GM19351 (cell line): ENCODE results near the gene PSMG3.
"Not testable (repeated sequence)": the region's sequence is repeated elsewhere in the genome, so short reads cannot be mapped to it uniquely, and the experiment has no call there.

Source experiments
- ATAC-seq: cut with Tn5 transposase; IDR thresholded peaks from one replicate; pipeline ENCODE4 v1.9.1; 2021; ENCODE audit warnings: mild to moderate bottlenecking, moderate library complexity; ENCODE audit not compliant: unreplicated experiment

The PSMG3 gene

DNA sequence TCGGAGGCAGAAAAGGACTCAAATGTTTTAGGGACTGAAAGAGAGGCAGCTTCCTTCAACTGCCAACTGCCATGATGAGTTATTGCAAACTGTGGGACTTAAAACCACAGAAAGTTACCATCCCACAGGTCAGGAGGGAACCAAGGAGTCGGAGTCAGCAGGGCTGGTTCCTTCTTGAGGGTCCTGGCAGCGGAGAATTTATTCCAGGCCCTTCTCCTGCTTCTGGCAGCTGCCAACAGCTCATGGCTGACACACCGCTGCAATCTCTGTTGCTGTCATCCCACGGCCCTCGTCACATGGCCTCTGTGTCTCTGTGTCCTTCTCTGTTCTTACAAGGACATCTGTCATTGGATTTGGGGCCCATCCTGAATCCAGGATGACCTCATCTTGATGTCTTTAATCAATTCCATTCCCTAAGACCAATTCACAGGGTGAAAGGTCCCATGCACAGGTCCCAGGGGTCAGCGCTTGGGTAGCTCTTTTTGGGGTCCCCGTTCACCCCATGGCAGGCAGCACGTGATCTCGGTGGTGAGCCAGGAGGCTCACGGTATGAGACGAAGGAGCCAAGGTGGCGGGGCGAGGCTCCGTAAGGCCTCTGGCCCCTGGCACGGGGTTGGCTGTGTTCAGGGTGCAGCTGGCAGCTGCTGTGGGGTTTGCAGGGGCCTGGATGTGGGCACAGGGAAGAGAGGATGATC lies 27.4 kb upstream of the PSMG3 start:
- ATAC-seq, result no peak

DNA sequence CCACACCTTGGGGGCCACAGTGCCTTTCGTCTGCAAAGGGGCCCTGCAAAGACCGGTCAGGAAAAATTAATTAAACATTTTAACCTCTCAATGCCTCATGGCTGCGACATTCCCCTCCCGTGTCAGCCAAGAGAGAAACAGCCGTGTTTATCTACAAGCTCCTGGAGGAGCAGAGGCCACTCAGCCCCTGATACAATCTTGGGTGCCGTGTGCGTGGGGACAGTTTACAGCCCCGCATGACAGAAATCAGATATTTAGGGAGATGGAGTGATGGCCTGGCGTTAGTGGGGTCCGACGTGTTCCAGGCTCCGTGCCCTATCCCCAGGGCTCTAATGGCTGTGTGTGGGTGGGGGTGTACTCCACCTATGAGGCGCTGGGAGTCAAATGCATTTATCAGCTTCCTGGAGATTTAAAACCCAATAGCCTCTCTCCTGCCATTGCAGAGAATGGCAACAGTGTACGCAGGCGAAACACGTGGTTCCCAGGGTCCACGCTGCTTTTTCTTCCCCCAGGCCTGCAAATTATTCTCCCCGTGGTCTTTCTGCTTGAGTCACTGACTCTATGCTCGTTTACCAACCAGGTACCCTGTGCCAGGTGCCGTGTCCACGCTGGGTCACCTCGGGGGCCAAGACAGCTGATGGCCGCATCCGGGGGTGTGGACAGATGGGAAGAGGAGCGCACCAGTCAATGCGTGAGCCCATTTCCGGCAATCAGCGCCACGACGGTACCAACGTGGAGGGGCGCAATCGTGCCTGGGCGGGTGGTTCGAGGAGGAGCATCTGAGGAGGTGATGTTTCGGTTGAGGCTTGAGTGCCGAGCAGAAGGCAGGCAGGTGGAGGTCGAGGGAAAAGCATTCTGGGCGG lies 26.6 kb upstream of the PSMG3 start:
- ATAC-seq, result no peak

DNA sequence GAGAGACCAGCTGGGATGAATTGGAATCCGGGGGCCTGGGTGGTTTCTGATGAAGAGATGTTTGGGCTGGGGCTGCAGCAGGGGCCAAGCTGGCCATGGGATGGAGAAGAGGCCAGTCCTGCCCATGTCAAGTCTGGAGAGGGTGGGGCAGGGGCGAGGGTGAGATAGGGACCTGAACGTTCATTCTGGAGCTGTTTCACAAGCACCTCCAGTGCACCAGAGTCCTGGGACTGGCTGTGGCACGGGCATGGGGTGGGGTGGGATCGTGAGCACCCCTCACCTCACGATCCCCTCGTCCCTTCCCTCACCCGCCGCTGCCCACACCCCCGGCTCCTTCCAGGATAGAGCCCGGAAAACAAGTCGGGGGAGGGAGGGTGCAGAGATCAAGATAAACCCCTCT lies 25.8 kb upstream of the PSMG3 start:
- ATAC-seq, result no peak

DNA sequence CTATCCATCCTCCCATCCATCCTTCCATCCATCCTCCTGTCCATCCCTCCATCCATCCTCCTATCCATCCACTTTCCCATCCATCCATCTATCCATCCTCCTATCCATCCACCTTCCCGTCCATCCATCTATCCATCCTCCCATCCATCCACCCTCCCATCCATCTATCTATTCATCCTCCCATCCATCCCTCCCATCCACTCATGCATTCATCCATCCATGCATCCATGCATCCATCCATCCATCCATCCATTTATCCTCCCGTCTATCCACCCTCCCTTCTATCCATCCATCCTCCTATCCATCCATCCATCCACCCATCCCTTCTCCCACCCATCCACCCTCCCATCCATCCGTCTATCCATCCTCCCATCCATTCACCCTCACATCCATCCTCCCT lies 25.2 kb upstream of the PSMG3 start:
- ATAC-seq, result no peak

DNA sequence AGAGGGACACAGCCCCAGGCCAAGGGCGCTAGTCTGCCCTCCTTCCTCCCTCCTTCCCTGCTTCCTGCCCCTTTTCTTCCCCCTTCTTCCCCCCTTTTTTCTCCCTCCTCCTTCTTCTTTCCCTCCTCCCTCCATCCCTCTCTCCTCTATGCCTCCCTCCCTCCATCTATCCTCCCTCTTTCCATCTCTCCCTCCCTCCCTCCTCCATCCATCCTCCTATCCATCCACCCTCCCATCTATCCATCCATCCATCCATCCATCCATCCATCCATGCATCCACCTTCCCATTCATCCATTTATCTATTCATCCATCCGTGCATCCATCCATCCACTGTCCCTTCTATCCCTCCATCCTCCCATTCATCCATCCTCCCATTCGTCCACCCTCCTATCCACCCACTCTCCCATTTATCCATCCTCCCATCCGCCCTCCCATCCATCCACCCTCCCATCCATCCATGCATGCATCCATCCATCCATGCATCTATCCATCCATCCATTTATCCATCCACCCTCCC lies 24.1 kb upstream of the PSMG3 start:
- no peak for ATAC-seq

DNA sequence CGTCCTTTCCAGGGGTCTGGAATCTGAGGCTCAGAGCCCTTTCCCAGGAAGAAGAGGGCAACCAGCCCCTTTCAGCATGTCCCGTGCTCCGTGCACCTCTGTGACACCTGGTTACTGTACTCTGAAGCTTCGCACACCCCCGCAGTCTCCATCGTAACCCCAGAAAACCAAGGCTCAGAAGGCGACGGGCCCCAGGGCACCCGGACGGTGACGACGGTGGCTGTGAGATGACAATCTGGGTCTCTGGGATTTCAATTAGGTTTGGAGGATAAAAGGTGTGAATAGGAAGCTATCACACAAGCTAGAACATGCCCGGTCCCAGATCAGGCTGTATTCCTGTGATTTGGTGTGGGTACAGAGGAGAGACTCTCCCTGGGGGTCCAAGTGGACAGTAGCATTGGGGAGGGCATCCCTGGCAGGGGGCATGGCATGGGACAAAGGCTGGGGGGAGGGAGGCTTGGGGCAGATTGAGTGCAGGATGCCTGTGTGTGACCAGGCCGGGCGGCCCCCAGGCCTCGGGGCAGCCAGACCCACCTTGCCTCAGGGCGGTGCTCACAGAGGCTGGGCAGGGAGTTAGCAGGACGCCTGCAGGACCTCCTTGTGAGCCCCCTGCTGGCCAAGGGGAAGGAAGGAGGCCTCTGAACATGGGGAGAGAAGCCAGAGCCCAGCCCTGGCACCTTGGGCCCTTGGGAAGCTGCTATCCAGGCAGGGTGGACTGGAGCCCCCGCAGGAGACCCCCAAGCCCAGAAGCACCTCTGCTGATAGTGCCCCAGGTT lies 23.4 kb upstream of the PSMG3 start:
- no peak for ATAC-seq

DNA sequence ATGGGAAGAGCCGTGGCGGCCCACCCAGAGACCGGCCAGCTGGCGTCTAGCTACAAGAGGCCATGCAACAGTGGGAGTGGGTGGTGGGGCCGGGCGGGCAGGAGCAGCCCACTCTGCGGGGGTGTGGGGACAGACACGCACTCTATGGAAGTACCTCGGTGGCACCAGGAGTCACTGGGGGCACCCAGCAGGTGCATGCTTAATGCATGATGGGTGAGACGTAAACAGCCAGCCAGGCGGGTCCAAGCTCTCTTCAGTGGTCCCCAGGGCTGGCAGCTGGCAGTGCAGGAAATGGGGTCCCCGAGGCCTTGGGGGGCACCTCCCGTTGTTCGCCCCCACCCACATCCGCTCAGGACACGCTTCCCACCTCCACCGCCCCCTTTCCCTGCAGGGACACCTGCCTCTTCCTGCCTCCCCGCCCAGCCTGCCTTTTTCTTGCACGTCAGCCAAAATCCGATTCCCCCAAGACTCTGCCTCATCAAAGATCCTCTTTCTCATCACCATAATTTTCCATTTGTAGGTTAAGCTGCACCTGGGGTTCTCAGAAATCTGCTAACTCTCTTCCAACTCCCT lies 22.6 kb upstream of the PSMG3 start:
- no peak for ATAC-seq

DNA sequence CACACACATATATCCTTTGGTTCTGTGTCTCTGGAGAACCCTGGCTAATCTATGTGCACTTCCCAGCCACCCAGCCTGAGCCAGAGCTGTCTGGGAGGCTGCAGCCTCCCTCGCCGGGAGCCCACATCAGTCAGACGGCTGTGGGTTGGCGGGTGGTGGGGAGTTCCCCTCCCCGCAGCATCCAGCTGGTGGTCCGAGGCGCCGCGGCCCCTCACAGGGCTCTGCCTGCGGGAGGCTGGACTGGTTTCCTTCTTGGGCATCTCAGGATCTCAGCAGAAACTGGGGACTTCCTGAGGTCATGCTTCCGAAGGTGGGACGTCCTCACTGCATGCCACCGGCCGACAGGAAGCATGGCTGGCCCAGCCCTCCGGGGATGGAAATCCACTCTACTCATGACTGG lies 22.0 kb upstream of the PSMG3 start:
- ATAC-seq, result no peak

DNA sequence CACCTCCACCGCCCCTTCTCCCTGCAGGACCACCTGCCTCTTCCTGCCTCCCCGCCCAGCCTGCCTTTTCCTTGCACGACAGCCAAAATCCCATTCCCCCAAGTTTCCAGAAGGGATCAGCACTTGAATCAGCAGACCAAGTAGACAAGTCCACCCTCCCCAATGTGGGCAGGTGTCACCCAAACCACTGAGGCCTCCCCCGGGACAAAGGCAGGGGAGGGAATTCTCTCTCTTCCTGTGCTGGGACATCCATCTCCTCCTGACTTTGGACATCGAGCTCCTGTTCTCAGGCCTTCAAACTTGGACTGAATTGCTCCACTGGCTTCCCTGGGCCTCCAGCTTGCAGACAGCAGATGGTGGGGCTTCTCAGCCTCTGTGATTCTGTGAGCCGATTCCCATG lies 21.6 kb upstream of the PSMG3 start:
- ATAC-seq, result no peak

DNA sequence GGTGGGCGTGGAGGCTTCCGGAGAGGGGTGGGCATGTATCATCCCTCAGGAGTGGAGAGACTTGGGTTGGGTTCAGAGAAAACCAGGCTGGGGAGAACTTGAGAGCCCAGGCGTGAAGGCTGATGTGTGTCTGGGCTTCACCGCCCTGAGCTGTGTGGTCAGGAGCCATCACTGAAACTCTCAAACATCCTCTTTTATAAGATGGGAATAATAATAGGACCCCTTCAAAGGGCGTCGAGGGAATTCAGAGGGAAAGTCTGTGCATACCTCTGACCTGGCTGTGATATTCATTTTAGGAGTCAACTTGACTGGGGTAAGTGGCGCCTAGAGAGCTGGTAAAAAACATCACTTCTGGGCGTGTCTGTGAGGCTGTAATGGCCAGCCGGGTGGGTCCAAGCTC lies 21.1 kb upstream of the PSMG3 start:
- ATAC-seq, result no peak

DNA sequence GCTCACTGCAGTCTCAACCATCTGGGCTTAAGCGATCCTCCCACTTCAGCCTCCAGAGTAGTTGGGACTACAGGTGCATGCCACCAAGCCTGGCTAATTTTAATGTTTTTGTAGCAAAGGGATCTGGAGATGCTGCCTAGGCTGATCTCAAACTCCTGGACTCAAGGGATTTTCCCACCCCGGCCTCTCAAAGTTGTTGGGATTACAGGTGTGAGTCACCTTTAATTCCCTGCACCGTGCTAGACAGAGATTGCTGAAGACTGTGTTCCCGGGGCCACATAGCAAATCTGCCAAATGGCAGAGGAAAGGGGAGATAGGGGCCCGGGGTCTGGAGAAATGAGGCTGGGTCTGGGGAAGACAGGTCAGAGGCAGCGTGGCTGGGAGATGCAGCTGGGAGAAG lies 20.6 kb upstream of the PSMG3 start:
- no peak for ATAC-seq

DNA sequence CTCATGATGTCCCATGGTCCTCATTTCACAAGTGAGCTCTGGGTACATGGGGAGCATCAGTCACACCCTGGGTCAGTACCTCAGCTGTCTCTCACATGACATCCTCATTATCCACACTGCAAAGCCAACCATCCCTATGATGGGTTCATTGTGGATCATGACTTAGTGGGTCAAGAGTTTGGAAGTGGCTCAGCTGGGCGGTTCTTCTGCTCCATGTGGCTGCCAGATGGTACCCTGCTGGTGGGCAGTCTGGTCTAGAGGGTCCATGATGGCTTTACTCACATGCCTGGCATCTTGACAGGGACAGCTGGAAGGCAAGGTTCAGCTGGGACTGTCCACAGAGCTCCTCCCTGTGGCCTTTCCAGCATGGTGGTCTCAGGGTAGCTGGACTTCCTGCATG lies 19.1 kb upstream of the PSMG3 start:
- ATAC-seq, result no peak

DNA sequence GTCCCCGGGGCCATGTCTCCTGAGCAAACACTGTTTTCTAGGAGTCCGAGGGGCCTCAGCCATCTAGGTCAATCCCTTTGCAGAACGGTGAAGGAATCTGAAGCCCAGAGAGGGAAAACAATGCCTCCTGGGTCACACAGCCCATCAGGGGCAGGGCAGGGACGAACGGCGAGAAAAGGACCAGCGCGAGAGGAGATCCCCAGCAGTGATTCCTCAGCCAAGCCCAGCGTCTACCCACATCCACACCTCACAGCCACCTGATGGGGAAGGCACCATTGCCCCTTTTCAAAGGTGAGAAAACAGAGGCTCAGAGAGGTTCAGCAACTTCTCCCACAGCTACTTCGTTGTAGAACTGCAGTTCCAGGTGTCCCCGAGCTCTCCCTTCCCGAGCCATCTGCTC lies 17.9 kb upstream of the PSMG3 start:
- ATAC-seq, result no peak

DNA sequence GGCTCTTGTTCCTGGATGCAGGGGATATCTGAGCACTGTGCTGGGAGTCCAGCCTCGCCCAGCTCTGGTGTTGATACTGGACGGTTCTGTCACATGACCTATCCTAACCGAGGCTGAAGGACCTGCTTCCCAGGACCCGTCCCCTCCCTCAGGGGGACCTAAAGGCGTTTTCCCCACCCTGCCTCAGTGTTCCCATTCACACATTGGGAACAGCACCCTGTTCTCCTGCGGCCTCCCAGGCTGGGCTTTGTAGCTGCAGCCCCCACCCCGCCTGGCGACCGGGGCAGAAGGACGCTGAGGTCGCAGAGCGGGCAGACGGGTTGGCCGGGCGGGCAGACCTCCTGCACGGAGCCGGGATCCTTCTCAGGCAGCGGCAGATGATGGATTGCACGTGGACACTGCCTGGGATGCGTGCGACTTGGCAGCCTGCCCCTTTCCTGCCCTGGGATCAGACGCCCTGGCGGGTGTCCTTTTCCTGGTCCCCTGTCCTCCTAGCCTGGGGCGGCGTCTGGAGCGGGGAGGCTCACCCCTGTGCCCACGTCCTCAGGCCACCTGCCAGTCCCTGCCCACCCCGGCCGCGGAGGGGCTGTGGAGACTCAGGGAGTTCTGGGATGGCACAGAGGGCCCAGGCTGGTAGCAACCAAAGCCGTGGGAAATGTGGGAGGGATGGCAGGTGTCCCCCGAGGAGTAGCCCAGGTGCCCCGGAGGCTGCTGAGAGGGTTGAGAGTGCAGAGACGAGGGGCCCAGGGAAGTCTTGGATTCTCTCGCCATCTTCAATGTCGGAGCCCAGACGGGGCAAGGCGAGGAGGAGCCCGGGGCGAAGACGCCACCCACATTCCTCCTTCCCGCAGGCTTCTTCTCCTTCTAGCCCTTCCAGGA lies 17.2 kb upstream of the PSMG3 start:
- ATAC-seq, result no peak

DNA sequence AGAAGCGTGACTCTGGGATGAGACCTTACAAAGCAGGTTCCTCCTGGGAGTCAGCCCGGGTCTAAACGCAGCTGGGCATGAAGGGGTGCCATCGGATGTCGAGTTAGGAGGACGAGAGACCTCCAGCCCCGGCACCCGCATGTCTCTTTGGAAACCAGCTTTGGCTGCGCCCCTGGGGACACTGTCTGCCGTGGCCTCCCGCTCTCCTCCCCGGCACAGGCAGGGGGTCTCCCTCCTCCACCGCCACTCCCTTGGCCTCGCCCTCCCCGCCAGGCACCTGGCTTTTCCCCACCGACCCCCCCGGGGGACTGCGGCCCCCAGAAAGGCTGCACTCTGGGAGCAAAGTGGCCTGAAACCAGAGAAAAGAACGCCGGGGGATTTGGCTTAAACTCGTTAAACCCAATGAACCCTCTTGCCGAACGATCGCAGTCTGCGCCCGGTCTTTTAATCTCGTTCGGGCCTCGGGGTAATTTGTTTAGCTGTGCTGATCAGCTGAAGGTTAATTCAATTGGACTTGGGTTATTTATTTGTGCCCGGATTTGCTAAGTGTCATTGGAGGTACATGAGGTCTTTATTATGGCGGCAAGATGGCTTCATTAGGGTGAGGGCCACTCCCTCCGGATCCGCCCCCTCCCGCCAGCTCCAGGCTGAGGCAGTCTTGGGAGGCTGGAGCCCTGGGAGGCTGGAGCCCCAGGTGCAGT lies 16.4 kb upstream of the PSMG3 start:
- no peak for ATAC-seq

DNA sequence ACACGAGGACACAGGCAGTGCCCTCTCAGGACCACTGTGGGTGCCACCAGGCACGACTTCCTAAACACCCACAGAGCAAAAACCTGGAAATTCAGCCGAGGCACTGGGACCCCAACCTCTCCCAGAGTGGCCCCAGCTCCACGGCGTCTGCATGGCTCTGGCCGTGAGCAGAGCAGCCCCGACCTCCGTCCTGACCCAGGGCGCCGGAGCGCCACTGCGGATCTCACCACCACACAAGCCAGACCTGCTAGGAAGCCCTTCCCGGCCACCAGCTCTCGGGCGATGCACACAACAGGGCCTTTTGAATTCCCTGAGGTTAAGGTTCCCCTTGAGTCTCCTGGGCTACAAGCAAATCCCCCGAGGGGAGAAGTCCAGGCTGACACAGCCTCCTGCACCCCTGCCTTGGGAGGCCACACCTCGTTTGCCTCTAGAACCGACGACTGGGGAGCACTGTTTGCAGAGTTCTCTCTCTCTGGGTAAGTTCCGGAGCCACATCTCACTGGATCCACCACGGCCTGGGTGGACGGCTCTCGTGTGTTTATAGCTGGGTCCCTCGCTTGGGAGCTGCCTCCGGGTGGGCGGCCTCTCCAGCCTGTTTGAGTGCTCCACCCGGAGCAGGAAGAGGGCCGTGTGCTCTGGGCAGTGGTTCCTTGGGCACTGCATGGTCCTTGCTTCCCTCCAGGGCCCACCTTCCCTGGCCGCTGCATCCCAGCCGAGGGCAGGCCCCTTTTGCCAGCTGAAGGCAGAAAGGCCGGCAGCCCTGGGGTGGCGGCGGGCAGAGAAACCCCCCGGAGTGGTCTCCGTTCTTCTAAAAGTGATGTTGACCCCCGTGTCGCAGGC lies 15.5 kb upstream of the PSMG3 start:
- no peak for ATAC-seq

DNA sequence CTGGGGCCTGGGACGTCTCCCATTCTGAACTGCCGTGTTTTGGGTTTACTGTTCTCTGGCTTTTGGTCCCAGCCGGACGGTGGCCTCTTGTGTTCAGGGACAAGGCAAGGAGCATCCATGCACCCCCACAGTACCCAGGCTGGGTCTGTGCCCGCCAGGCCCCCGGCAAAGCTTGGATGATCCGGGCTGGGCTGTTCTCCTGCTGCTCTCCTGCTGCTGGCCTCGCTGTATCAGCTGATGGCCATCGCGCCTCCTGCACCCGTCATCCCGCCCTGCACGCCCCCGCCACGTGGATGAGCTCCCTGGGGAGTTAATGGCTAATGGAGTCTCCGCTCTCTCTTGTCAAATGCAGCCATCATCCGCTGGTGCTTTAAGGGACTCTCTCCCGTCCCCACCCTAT lies 14.9 kb upstream of the PSMG3 start:
- no peak for ATAC-seq

DNA sequence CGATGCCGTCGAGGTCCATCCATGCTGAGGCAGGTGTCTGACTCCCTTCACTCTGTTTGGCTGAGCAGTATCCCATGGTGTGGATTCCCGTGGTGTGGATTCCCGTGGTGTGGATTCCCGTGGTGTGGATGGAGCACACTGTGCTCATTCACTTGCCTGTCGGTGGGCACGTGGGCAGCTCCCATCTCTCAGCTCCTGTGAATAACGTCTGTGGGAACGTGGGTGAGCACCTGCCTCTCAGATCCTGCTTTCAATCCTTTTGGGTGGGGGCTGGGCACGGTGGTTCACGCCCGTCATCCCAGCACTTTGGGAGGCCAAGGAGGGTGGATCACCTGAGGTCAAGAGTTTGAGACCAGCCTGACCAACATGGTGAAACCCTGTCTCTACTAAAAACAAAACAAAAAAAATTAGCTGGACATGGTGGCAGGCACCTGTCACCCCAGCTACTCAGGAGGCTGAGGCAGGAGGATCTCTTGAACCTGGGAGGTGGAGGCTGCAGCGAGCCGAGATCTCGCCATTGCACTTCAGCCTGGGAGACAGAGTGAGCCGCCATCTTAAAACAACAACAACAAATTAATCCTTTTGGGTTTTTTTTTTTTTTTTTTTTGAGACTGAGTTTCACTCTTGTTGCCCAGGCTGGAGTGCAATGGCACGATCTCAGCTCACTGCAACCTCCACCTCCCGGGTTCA lies 13.6 kb upstream of the PSMG3 start:
- ATAC-seq, result not testable (repeated sequence)
